HepG2 (cell line): ENCODE measurements around the gene HBD. TPM values are rescaled to one million over a fixed set of nuclear protein-coding genes. Genes with fewer than 3 reads are reported as not detected.

Experiments
- ATAC-seq: fragments of 200-7000 bp; cut with Tn5 transposase; 3 replicates; pipeline ENCODE4 v1.9.1; 2020; ENCODE audit warnings: mild to moderate bottlenecking, moderate library complexity
- BruUV-seq: library from RNA; stranded (reverse); fragments of 400-500 nt; replicated peaks from 2 replicates; lab custom pipeline; 2021; lab: Mats Ljungman, UMichigan
- CTCF ChIA-PET: fragments of 300-600 bp; formaldehyde crosslinking; extraction: SDS; loops from one replicate; lab custom pipeline; 2021; ENCODE audit warnings: low total read pairs, inconsistent platforms, low intra/inter-chr PET ratio; lab: Yijun Ruan, JAX
- POLR2A ChIA-PET: fragments of 350-600 bp; sonication (Branson Sonifier 250); formaldehyde crosslinking; loops from one replicate; lab custom pipeline; 2020; ENCODE audit warnings: antibody characterized with exemption, inconsistent platforms; lab: Yijun Ruan, JAX
- DNase-seq: peaks from one replicate; pipeline ENCODE4 v3.0.0-alpha.2; 2015; ENCODE audit warnings: low spot score
- FAIRE-seq: peaks from 3 replicates; lab custom pipeline; 2011; peaks lifted over from hg19 to GRCh38; lab: Jason Lieb, UNC
- H2AFZ ChIP-seq: one replicate; pipeline ENCODE4 v1.6.1; 2011; ENCODE audit warnings: low read length, inconsistent platforms
- H3K27ac ChIP-seq: fragments of 300-600 bp; 3 replicates; pipeline ENCODE4 v1.8.0; 2011; ENCODE audit warnings: mixed run types, mild to moderate bottlenecking, mixed read lengths, low read length, inconsistent platforms; ENCODE audit not compliant: insufficient read depth; ENCODE audit errors: extremely low read length
- H3K27me3 ChIP-seq, 2 experiments: fragments of 200-600 bp in 1 of 2; 2 replicates in 1 of 2; 3 replicates in 1 of 2; pipeline versions ENCODE4 v1.6.0 to v1.8.0; 2011; ENCODE audit warnings: low read length in 2 of 2, mild to moderate bottlenecking in 2 of 2, moderate library complexity in 2 of 2, inconsistent platforms in 1 of 2; ENCODE audit not compliant: insufficient read depth in 2 of 2, control insufficient read depth in 1 of 2
- H3K36me3 ChIP-seq, 2 experiments: fragments of 200-600 bp in 1 of 2; replicated peaks in 1 of 2; 2 replicates in 1 of 2; 3 replicates in 1 of 2; pipeline versions ENCODE4 v1.5.1 to v1.8.0; 2011; ENCODE audit warnings: low read length in 2 of 2, inconsistent platforms in 1 of 2; ENCODE audit not compliant: insufficient read depth in 2 of 2, control insufficient read depth in 1 of 2
- H3K4me1 ChIP-seq: 2 replicates; pipeline ENCODE4 v1.5.1; 2012; ENCODE audit warnings: low read length, inconsistent platforms; ENCODE audit not compliant: insufficient read depth
- H3K4me2 ChIP-seq: 2 replicates; pipeline ENCODE4 v1.6.0; 2011; ENCODE audit warnings: low read depth, low read length, inconsistent platforms
- H3K4me3 ChIP-seq, 3 experiments: fragments of 200-600 bp in 1 of 3; sonication (generic), shearing (Covaris generic) in 1 of 3; replicated peaks in 1 of 3; 2 replicates each; pipeline ENCODE4 v1.5.1; 2011 to 2016; ENCODE audit warnings: low read length in 3 of 3, inconsistent platforms in 2 of 3, low read depth in 2 of 3, mild to moderate bottlenecking in 2 of 3, control low read depth in 1 of 3, mixed read lengths in 1 of 3; ENCODE audit not compliant: insufficient read depth in 1 of 3
- H3K79me2 ChIP-seq: one replicate; pipeline ENCODE4 v1.6.1; 2011; ENCODE audit warnings: low read length, inconsistent platforms; ENCODE audit not compliant: insufficient read depth
- H3K9ac ChIP-seq: 2 replicates; pipeline ENCODE4 v1.6.0; 2011; ENCODE audit warnings: mild to moderate bottlenecking, low read depth, low read length, inconsistent platforms; ENCODE audit not compliant: insufficient read depth
- H3K9me3 ChIP-seq: 2 replicates; pipeline ENCODE4 v1.5.1; 2012; ENCODE audit warnings: mild to moderate bottlenecking, low read length
- H4K20me1 ChIP-seq: 2 replicates; pipeline ENCODE4 v1.6.0; 2011; ENCODE audit warnings: inconsistent platforms, mild to moderate bottlenecking, low read length, moderate library complexity; ENCODE audit not compliant: insufficient read depth
- ARNT ChIP-seq: fragments of 450-650 bp; IDR thresholded peaks from 2 replicates; pipeline ENCODE4 v1.6.1; 2017
- HIVEP1 ChIP-seq: sonication (generic); formaldehyde crosslinking; IDR thresholded peaks from 2 replicates; pipeline ENCODE4 v1.4.0; 2020; ENCODE audit warnings: mild to moderate bottlenecking, missing genetic modification reagents
- ISL2 ChIP-seq: sonication (generic); formaldehyde crosslinking; IDR thresholded peaks from 2 replicates; pipeline ENCODE4 v1.5.0; 2020; ENCODE audit warnings: missing genetic modification reagents
- PHF8 ChIP-seq: sonication (generic); formaldehyde crosslinking; IDR thresholded peaks from 2 replicates; pipeline ENCODE4 v1.5.0; 2020; ENCODE audit warnings: missing genetic modification reagents
- POLR2G ChIP-seq: fragments of 200-400 bp; formaldehyde crosslinking; IDR thresholded peaks from 2 replicates; pipeline ENCODE4 v1.6.1; 2018; ENCODE audit warnings: mild to moderate bottlenecking, low read depth, low read length, moderate library complexity
- REXO4 ChIP-seq: sonication (generic); formaldehyde crosslinking; IDR thresholded peaks from 2 replicates; pipeline ENCODE4 v1.8.0; 2022; ENCODE audit warnings: missing genetic modification reagents, mild to moderate bottlenecking, borderline replicate concordance
- SNRNP70 ChIP-seq: fragments of 200-400 bp; formaldehyde crosslinking; IDR thresholded peaks from 2 replicates; pipeline ENCODE4 v1.6.1; 2017; ENCODE audit warnings: mild to moderate bottlenecking, low read depth, low read length, moderate library complexity
- TEAD2 ChIP-seq: sonication (generic); formaldehyde crosslinking; IDR thresholded peaks from 2 replicates; pipeline ENCODE4 v1.9.0; 2021; ENCODE audit warnings: missing genetic modification reagents
- TMF1 ChIP-seq: sonication (generic); formaldehyde crosslinking; IDR thresholded peaks from 2 replicates; pipeline ENCODE4 v1.8.1; 2022; ENCODE audit warnings: low read depth, missing genetic modification reagents
- ZBTB44 ChIP-seq: sonication (generic); formaldehyde crosslinking; IDR thresholded peaks from 2 replicates; pipeline ENCODE4 v1.4.0; 2020; ENCODE audit warnings: missing genetic modification reagents
- ZFX ChIP-seq: sonication (generic); formaldehyde crosslinking; IDR thresholded peaks from 2 replicates; pipeline ENCODE4 v1.4.0; 2020; ENCODE audit warnings: mild to moderate bottlenecking, low read depth, missing genetic modification reagents, moderate library complexity
- ZNF354B ChIP-seq: sonication (generic); formaldehyde crosslinking; IDR thresholded peaks from 2 replicates; pipeline ENCODE4 v1.8.0; 2022; ENCODE audit warnings: mild to moderate bottlenecking, missing genetic modification reagents
- ZNF709 ChIP-seq: sonication (generic); formaldehyde crosslinking; IDR thresholded peaks from 2 replicates; pipeline ENCODE4 v1.5.0; 2020; ENCODE audit warnings: mild to moderate bottlenecking, missing genetic modification reagents
- ZSCAN12 ChIP-seq: sonication (generic); formaldehyde crosslinking; IDR thresholded peaks from 2 replicates; pipeline ENCODE4 v1.9.0; 2021; ENCODE audit warnings: mild to moderate bottlenecking, missing genetic modification reagents
- ZSCAN31 ChIP-seq: sonication (generic); formaldehyde crosslinking; IDR thresholded peaks from 2 replicates; pipeline ENCODE4 v1.5.0; 2020; ENCODE audit warnings: low read depth, mild to moderate bottlenecking, missing genetic modification reagents
- WGBS: methylation state at CpG from one replicate; pipeline ENCODE4 v1.1.6; 2017; ENCODE audit warnings: low lambda C conversion rate; 5-methylcytosine and 5-hydroxymethylcytosine counted together
- in situ Hi-C: cut with HindIII; loops from 2 replicates; pipeline ENCODE4 v1.10.0; 2017; ENCODE audit warnings: low pct_unique_long_range_greater_than_20kb; ENCODE audit not compliant: extremely low pct_ligation_motif_present
- intact Hi-C: fragments of 100-400 bp; cut with micrococcal nuclease; formaldehyde crosslinking; loops from one replicate; pipeline ENCODE4 v1.10.0; 2022; ENCODE audit not compliant: unreplicated experiment
- polyA plus RNA-seq, 8 experiments: library from polyadenylated mRNA; depleted of rRNA in 3 of 8; stranded (reverse) in 7 of 8; unstranded in 1 of 8; fragments of >200 nt; fragmentation: Illumina TruSeq in 4 of 8; extraction: Trizol in 4 of 8; gene quantifications; 2 replicates each; pipeline versions ENCODE4 v1.2.1 to v1.2.3, GENCODE V29; 2011 to 2016; ENCODE audit warnings: low read depth in 4 of 8, missing spikeins in 1 of 8, mixed read lengths in 1 of 8; ENCODE audit not compliant: insufficient read depth in 1 of 8
- total RNA-seq, 5 experiments: library from RNA; depleted of rRNA; stranded (reverse); fragments of >200 nt; fragmentation: Illumina TruSeq; extraction: Trizol; gene quantifications; 2 replicates each; pipeline ENCODE4 v1.2.3, GENCODE V29; 2016; ENCODE audit warnings: low read depth in 1 of 5

HBD gene
- total and polyA plus RNA-seq, 2 of the 13 experiments (the other 11 are each of a cell fraction or from before 2014, with no cell fraction given): not detected

GRCh38 chr11:5229796-5230195, 4.5 kb downstream of the HBD start:
- POLR2A ChIA-PET: no interaction called here
- H3K4me1 ChIP-seq: no peaks in the 10 kb centered on the region
- no peak for TF ChIP-seq ISL2
- TF ChIP-seq HIVEP1 (CRISPR knock-in tag): no peak
- TF ChIP-seq ZBTB44 (CRISPR knock-in tag): no peak
- no peak for TF ChIP-seq REXO4 (CRISPR knock-in tag)
- no peak for TF ChIP-seq POLR2G
- TF ChIP-seq ZSCAN31 (CRISPR knock-in tag): no peak
- TF ChIP-seq TEAD2 (CRISPR knock-in tag): no peak
- TF ChIP-seq ZNF709 (CRISPR knock-in tag): no peak
- no peak for TF ChIP-seq ZFX
- TF ChIP-seq ZNF354B (CRISPR knock-in tag): no peak
- TF ChIP-seq SNRNP70: no peak
- TF ChIP-seq ARNT: no peak
- no peak for TF ChIP-seq TMF1 (CRISPR knock-in tag)
- TF ChIP-seq PHF8 (CRISPR knock-in tag): no peak
- TF ChIP-seq ZSCAN12 (CRISPR knock-in tag): no peak
- TF ChIP-seq, all 625 proteins: peak for 0
- Histone ChIP-seq H4K20me1 (no peaks in the 10 kb centered on the region), H3K27ac (no peak overlapping the region), H3K27me3 (peaks cover 0 to 3% of the 10 kb centered on the region in 2 experiments; a peak in 1 of 5 replicates), H3K4me2 (no peak overlapping the region), H3K36me3 (no peaks in the 10 kb centered on the region), H3K4me3 (no peak overlapping the region), H3K79me2 (no peaks in the 10 kb centered on the region), H3K9me3 (no peaks in the 10 kb centered on the region), H3K9ac (no peak overlapping the region), H2AFZ (no peak overlapping the region)
- WGBS: 18% methylated on average over 2 of the region's 2 CpGs
- ATAC-seq: no peak
- no peak for DNase-seq
- intact Hi-C loops: no loop called here
- no TSS peak for BruUV-seq
- CTCF ChIA-PET: no interaction called here
- FAIRE-seq: no peak
- in situ Hi-C loops: no loop called here
